ENCODE data around the gene LARP1B.
"Not testable (repeated sequence)": the region's sequence is repeated elsewhere in the genome, so short reads cannot be mapped to it uniquely, and the experiment has no call there.

DNA sequence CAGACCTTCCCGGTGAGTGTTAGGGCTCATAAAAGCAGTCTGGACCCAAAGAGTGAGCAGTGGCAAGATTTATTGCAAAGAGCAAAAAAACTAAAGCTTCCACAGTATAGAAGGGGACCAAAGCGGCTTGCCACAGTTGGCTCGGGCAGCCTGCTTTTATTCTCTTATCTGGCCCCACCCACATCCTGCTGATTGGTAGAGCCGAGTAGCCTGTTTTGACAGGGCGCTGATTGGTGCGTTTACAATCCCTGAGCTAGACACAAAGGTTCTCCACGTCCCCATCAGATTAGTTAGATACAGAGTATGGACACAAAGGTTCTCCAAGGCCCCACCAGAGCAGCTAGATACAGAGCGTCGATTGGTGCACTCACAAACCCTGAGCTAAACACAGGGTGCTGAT is 14.1 kb upstream of the LARP1B start:
- TF ChIP-seq, protein P1, sequence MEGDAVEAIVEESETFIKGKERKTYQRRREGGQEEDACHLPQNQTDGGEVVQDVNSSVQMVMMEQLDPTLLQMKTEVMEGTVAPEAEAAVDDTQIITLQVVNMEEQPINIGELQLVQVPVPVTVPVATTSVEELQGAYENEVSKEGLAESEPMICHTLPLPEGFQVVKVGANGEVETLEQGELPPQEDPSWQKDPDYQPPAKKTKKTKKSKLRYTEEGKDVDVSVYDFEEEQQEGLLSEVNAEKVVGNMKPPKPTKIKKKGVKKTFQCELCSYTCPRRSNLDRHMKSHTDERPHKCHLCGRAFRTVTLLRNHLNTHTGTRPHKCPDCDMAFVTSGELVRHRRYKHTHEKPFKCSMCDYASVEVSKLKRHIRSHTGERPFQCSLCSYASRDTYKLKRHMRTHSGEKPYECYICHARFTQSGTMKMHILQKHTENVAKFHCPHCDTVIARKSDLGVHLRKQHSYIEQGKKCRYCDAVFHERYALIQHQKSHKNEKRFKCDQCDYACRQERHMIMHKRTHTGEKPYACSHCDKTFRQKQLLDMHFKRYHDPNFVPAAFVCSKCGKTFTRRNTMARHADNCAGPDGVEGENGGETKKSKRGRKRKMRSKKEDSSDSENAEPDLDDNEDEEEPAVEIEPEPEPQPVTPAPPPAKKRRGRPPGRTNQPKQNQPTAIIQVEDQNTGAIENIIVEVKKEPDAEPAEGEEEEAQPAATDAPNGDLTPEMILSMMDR (IDR thresholded peaks at IDR 0.05): not testable (repeated sequence)
- TF ChIP-seq, protein P2, sequence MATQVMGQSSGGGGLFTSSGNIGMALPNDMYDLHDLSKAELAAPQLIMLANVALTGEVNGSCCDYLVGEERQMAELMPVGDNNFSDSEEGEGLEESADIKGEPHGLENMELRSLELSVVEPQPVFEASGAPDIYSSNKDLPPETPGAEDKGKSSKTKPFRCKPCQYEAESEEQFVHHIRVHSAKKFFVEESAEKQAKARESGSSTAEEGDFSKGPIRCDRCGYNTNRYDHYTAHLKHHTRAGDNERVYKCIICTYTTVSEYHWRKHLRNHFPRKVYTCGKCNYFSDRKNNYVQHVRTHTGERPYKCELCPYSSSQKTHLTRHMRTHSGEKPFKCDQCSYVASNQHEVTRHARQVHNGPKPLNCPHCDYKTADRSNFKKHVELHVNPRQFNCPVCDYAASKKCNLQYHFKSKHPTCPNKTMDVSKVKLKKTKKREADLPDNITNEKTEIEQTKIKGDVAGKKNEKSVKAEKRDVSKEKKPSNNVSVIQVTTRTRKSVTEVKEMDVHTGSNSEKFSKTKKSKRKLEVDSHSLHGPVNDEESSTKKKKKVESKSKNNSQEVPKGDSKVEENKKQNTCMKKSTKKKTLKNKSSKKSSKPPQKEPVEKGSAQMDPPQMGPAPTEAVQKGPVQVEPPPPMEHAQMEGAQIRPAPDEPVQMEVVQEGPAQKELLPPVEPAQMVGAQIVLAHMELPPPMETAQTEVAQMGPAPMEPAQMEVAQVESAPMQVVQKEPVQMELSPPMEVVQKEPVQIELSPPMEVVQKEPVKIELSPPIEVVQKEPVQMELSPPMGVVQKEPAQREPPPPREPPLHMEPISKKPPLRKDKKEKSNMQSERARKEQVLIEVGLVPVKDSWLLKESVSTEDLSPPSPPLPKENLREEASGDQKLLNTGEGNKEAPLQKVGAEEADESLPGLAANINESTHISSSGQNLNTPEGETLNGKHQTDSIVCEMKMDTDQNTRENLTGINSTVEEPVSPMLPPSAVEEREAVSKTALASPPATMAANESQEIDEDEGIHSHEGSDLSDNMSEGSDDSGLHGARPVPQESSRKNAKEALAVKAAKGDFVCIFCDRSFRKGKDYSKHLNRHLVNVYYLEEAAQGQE (IDR thresholded peaks at IDR 0.05; ENCODE audit: insufficient read depth in 1 of 2, low read depth in 2 of 2, low read length in 1 of 2): not testable (repeated sequence)
- TF ChIP-seq POLR2AphosphoS5 (IDR thresholded peaks at IDR 0.05; ENCODE audit: low read depth, low read length): not testable (repeated sequence)

Data from Panc1 (cell line).